HG02840 (cell line): ENCODE results near the gene ZG16.

Experiments
- ATAC-seq: cut with Tn5 transposase; IDR thresholded peaks from one replicate; pipeline ENCODE4 v1.9.1; 2021; ENCODE audit warnings: mild to moderate bottlenecking, moderate library complexity, moderate number of reproducible peaks; ENCODE audit not compliant: unreplicated experiment, low FRiP score

The ZG16 gene

GRCh38 chr16:29807426-29808218 is 29.6 kb downstream of the ZG16 start:
- ATAC-seq: no peak

- no peak for ATAC-seq
Measured at GRCh38 chr16:29808219-29808900, 30.3 kb downstream of the ZG16 start.

GRCh38 chr16:29809031-29809747 is 31.1 kb downstream of the ZG16 start:
- no peak for ATAC-seq

GRCh38 chr16:29809850-29810698 is 32.0 kb downstream of the ZG16 start:
- no peak for ATAC-seq

- ATAC-seq: no peak
Measured at GRCh38 chr16:29810699-29811169, 32.7 kb downstream of the ZG16 start.

- peak; percentile 22 for ATAC-seq
Measured at GRCh38 chr16:29811170-29811895, 33.3 kb downstream of the ZG16 start.

- no peak for ATAC-seq
Measured at GRCh38 chr16:29811896-29812665, 34.0 kb downstream of the ZG16 start, which contains the start of gene PRRT2. Gene PRRT2, plus strand, starts transcription at chr16:29812193. Its CDS starts 862 bp downstream, at chr16:29813055.

- ATAC-seq: no peak
Measured at GRCh38 chr16:29812754-29813643, 34.9 kb downstream of the ZG16 start.

- no peak for ATAC-seq
Measured at GRCh38 chr16:29813644-29814562, 35.8 kb downstream of the ZG16 start.

- no peak for ATAC-seq
Measured at GRCh38 chr16:29814592-29814991, 36.5 kb downstream of the ZG16 start.

- no peak for ATAC-seq
Measured at GRCh38 chr16:29815032-29815721, 37.1 kb downstream of the ZG16 start.

GRCh38 chr16:29815793-29816693 is 38.0 kb downstream of the ZG16 start, which contains the start of gene PAGR1:
Gene PAGR1, plus strand, starts transcription at chr16:29816152. Its CDS starts 374 bp downstream, at chr16:29816526.
- peak; percentile 63 for ATAC-seq

GRCh38 chr16:29816694-29817441 is 38.8 kb downstream of the ZG16 start:
- ATAC-seq: no peak

GRCh38 chr16:29818082-29818481 is 40.0 kb downstream of the ZG16 start:
- ATAC-seq: no peak
